Heart left ventricle (tissue), 13 donors: Measurements from ENCODE around the gene TET1.

Experiments used
- POLR2A ChIP-seq, 2 donors: fragments of 450-650 bp; IDR thresholded peaks; one replicate each; pipeline ENCODE4 v1.6.1; 2017; ENCODE audit warnings: antibody characterized with exemption in 2 of 2, mild to moderate bottlenecking in 2 of 2, moderate library complexity in 2 of 2
- TF ChIP-seq, protein P1 (sequence below), 12 donors: fragments of 200-600 bp; sonication (generic) in 4 of 12; IDR thresholded peaks; one replicate each; pipeline versions ENCODE4 v1.5.0 to v1.8.0; 2018 to 2022; ENCODE audit warnings: antibody characterized with exemption in 12 of 12, mild to moderate bottlenecking in 5 of 12
- donor health status: ischemic (EF 13 %, LVEDD 7.1; RV severe dilation, severe dysfunction).
- donor health status: DM: no; HTN: yes; CAD: no.
- donor health status: DM: no; HTN: no; CAD: no.
- donor health status: ischemic (EF 25% LVEDD 6.9; RV normal size, moderate dysfunction).
- donor health status: ischemic (EF 25% LVEDD 5.7; RV mildly dilated, moderate dysfunction).
- donor health status: ischemic (EF 35%, LVEDD 5.7; RV mildly dilated, moderate dysfunction).
- donor health status: nonischemic (EF 11% LVEDD 7.7; RV severe dilation, severe dysfunction).
- donor health status: DM: yes; HTN: yes; CAD: no.
- donor health status: PGD.
- donor health status: ischemic (EF 29% LVEDD 5.4; RV normal size, mild dysfunction).
- donor health status: nonischemic (EF 23%, LVEDD 6.1; RV moderate dilation, normal function).

DNA sequence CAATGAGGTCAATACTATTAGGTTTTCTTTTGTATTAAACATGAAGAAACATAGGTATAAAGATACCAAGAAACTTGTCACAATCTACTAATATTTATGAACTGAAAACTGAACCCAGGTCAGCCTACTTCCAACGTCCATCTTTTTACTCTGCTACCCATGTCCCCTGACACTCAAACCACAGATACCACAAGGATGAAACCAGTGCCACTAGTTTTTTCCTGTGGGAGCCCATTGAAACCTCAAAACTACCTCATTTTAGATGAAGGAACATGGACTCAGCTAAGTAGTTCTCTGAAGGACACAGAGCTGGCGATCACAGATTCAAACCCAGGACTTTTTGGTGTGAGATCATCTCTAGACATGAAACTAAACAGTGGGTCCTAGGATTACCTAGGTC is 6.8 kb downstream of the TET1 start:
- TF ChIP-seq, protein P1, sequence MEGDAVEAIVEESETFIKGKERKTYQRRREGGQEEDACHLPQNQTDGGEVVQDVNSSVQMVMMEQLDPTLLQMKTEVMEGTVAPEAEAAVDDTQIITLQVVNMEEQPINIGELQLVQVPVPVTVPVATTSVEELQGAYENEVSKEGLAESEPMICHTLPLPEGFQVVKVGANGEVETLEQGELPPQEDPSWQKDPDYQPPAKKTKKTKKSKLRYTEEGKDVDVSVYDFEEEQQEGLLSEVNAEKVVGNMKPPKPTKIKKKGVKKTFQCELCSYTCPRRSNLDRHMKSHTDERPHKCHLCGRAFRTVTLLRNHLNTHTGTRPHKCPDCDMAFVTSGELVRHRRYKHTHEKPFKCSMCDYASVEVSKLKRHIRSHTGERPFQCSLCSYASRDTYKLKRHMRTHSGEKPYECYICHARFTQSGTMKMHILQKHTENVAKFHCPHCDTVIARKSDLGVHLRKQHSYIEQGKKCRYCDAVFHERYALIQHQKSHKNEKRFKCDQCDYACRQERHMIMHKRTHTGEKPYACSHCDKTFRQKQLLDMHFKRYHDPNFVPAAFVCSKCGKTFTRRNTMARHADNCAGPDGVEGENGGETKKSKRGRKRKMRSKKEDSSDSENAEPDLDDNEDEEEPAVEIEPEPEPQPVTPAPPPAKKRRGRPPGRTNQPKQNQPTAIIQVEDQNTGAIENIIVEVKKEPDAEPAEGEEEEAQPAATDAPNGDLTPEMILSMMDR (IDR thresholded peaks at IDR 0.05) = no peak
- TF ChIP-seq POLR2A (IDR thresholded peaks at IDR 0.05) = no peak
